WI38 (cell line): ENCODE results near the gene RAB20.
A peak's percentile ranks its signal among the peaks of the same experiment; 100 is the strongest.
"Not testable (repeated sequence)": the region's sequence is repeated elsewhere in the genome, so short reads cannot be mapped to it uniquely, and the experiment has no call there.

Source experiments
- H3K4me3 ChIP-seq: 2 replicates; pipeline ENCODE4 v1.5.1; 2011; ENCODE audit warnings: low read depth, mild to moderate bottlenecking, control low read depth, low read length
- TF ChIP-seq, protein P1 (sequence below): IDR thresholded peaks from 2 replicates; pipeline ENCODE4 v1.5.1; 2012; ENCODE audit warnings: low read depth, mild to moderate bottlenecking, control low read depth, low read length

Gene RAB20, protein sequence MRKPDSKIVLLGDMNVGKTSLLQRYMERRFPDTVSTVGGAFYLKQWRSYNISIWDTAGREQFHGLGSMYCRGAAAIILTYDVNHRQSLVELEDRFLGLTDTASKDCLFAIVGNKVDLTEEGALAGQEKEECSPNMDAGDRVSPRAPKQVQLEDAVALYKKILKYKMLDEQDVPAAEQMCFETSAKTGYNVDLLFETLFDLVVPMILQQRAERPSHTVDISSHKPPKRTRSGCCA

DNA sequence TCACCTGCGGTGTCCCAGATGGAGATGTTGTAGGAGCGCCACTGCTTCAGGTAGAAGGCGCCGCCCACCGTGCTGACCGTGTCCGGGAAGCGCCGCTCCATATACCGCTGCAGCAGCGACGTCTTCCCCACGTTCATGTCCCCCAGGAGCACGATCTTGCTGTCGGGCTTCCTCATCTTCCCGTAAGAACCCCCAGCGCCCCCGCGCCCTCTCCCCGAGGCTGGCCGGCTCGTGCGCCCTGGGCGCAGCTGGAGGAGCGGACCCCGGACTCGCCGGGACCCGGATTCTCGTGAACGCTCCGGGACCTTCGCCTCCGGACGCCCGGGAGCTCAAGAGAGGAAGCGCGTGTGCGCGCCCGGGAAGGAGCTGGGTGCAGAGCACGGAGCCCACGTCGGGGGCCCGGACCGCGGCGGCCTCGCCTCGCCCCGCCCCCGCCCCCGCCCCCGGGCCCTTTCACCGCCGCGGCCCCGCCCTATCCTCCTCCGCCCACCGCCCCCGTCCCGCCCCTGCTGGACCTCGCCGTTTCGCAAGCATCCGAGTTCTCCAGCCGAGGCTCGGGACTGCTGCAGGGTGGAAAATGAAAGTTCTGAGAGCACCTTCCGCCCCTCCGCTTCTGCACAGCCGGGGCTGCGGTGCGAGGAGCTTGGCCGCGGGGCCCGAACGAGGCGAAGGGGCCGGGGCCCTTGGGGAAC lies at the start of gene RAB20:
RAB20 (minus strand) TSS at position 379 of the 692 bp plus-strand sequence; CDS start at position 176, 203 bp downstream.
- TF ChIP-seq, protein P1, sequence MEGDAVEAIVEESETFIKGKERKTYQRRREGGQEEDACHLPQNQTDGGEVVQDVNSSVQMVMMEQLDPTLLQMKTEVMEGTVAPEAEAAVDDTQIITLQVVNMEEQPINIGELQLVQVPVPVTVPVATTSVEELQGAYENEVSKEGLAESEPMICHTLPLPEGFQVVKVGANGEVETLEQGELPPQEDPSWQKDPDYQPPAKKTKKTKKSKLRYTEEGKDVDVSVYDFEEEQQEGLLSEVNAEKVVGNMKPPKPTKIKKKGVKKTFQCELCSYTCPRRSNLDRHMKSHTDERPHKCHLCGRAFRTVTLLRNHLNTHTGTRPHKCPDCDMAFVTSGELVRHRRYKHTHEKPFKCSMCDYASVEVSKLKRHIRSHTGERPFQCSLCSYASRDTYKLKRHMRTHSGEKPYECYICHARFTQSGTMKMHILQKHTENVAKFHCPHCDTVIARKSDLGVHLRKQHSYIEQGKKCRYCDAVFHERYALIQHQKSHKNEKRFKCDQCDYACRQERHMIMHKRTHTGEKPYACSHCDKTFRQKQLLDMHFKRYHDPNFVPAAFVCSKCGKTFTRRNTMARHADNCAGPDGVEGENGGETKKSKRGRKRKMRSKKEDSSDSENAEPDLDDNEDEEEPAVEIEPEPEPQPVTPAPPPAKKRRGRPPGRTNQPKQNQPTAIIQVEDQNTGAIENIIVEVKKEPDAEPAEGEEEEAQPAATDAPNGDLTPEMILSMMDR: no peak
- peak within 1 kb of the TSS; percentile 79 for H3K4me3 ChIP-seq

DNA sequence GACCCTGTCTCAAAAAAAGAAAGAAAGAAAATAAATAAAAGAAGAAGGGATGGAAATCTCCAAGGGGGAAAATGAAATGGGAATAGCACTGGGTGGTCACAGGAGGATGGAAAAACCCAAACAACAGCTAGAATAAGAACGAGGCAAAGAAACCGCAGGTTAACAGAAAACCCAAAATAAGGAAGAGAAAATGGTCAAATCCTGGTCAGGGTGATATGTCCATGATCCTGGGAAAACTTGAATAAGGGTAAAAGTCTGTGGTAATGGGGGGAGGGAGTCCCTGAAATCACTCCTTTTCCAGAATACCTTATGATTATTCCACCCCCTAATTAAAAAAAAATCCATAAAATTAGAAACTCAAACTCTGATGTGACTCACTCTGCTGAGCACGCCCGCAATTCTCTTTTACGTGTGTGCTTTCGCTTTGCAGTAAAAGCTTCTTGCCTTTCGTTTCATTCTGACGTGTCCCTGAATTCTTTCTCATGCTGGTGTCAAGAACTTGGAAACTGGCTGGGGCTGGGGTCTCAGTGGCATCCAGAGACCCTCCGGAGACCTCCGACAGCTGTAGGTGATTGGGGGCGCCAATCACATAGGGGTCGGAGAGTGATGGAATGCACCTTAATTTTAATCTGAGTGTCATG lies 49.6 kb upstream of the RAB20 start:
- no peak overlapping the region for H3K4me3 ChIP-seq

DNA sequence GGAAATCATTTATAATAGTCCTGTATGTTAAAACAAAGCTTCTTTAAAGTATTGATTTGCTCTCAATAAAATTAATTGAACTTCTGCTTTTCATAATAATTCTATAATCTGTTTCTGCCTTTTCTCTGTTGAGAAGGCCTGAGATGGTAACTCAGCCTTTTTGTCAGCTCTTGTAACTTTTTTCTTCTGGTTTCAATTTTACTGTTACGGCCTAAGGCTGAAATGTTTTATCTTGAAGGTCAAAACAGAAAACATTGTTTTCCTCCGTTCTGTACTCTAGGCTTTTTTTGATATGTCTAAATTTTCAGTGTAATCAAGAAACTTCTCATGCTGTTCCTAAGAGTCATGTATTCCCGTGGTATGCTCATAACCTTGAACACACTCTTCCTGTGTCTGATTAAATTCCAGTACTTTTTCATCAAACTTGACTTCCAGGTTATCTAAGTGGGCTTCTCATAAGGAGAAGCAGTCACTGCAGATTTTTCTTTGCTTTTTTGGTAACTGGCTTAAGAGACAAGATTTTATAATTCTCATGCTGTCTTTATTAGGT lies 46.2 kb upstream of the RAB20 start:
- TF ChIP-seq, protein P1: no peak
- H3K4me3 ChIP-seq: no peak overlapping the region

More for the DNA sequence above, 49.6 kb upstream of the RAB20 start:
- TF ChIP-seq, protein P1: no peak

DNA sequence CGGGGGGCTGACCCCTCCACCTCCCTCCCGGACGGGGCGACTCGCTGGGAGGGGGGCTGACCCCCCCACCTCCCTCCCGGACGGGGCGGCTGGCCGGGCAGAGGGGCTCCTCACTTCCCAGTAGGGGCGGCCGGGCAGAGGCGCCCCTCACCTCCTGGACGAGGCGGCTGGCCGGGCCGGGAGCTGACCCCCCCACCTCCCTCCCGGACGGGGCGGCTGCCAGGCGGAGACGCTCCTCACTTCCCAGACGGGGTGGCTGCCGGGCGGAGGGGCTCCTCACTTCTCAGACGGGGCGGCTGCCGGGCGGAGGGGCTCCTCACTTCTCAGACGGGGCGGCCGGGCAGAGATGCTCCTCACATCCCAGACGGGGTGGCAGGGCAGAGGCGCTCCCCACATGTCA lies 44.8 kb upstream of the RAB20 start:
- not testable (repeated sequence) for H3K4me3 ChIP-seq

DNA sequence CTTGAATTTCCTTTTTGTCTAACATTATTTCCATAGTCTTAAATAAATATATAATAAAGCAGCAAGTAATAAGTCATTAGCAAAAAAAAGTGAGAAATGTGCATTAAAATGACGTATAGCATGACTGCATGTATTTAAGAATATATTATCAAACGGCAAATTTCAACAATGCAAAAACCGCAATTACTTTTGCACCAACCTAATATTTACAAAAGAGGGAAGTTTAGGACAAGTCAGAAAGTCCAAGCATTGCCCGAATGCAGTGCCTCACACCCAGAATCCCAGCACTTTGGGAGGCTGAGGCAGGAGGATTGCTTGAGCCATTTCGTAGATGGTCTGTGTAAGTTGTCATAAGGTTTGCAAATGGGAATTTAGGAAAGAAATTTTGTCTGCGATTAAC lies 43.6 kb upstream of the RAB20 start:
- H3K4me3 ChIP-seq: no peak overlapping the region
- TF ChIP-seq, protein P1: no peak

DNA sequence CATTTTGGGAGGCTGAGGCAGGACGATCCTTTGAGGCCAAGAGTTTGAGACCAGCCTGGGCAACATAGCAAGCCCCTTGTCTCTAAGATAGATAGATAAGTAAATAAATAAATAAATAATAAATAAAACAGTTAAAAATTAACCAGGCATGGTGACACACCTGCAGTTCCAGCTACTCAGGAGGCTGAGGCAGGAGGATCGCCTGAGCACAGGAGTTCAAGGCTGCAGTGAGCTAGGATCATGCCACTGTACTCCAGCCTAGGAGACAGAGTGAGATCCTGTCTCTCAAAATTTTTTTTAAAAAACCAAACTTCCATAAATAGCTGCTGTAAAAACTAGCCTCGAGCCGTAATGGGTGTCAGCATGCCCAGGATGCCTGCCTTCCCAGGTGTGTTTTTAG lies 39.5 kb upstream of the RAB20 start:
- H3K4me3 ChIP-seq: no peak overlapping the region
- TF ChIP-seq, protein P1: no peak

DNA sequence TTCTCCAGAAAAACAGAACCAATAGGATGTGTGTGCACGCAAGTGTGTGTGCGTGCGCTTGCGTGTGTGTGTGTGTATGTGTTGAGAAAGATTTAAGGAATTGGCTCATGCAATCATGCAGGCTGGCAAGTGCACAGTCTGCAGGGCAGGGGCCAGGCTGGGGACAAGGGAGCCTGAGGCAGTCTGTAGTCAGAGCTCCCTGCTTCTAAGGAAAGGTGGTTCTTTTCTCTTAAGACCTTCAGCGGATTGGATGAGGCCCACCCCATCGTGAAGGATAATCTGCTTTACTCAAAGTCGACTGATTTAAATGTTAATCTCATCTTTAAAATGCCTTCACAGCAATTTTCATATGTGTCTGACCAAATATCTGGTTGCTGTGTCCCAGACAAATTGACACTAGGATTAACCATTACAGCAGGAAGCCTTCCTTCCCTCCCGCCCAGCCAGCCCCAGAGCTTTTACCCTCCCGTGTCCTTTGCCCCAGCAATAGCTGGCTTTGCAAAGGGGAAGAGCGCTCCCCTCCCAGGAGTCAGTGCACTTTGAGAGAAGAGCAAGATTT lies 38.8 kb upstream of the RAB20 start:
- no peak overlapping the region for H3K4me3 ChIP-seq
- TF ChIP-seq, protein P1: no peak
